ENCODE data around the gene BBX.

The BBX gene

DNA sequence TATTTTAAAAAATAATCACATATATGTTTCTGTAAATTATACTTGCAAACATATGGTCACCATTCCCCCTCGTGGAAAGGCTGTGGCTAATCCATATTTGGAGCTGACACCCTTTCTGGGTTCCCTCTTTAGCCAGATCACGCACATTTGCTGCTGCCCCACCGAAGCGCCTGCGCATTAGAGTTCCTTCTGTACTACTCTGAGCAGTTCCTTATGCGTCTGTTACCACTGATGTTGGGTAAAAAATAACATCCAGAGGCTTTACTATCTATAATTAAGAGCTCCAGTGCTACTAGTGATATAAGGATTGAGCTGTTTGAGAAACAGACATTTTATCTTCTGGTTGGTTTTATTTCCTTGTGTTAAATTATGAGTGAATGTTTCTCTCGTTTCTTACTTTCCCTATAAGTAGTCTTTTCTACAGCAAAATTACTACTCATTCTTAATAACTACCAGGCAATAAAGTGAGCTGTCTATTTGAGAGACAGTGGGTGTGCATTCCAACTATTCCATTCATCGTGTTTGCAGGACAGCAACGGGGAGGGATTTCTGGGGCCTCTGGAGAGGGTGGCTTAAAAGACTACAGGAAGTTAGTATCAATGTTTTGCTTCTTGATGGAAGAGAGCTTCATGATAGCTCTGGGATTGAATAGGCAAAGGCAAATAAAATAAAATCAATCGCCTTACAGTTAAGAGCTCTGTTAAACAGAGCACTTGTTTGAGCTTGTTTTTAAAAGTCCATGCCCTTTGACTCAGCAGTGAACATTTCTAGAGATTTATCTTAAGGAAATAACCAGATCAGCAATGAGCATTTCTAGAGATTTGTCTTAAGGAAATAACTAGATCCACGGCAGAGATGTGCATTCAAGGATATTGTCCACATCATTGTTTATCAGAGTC lies 322.9 kb downstream of the BBX start:
- DNase-seq (ENCODE audit: low read depth): peak; percentile 57

GRCh38 chr3:107846279-107846852 lies 323.6 kb downstream of the BBX start:
- DNase-seq (ENCODE audit: low read depth): peak; percentile 78

DNA sequence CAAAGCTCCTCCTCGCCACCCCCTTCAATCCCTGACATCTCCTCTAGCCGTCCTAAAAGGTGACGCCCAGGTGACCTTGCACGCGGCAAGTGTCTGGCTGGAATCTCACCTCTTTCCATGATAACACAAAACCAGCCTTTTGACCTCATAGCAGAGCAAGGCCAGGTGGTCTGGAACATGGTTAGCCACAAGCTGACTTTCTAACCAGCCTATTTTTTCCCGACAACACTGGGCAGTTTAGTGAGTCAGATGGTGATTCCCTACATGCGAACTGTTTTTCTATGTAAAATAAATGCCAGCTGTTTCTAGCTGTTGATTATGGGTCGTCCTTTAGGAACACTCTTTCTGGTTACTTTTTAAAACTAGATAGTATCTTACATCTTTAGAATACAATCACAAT lies 325.0 kb downstream of the BBX start:
- DNase-seq (ENCODE audit: low read depth): no peak

GRCh38 chr3:107848351-107848915 lies 325.7 kb downstream of the BBX start:
- DNase-seq (ENCODE audit: low read depth): no peak

DNA sequence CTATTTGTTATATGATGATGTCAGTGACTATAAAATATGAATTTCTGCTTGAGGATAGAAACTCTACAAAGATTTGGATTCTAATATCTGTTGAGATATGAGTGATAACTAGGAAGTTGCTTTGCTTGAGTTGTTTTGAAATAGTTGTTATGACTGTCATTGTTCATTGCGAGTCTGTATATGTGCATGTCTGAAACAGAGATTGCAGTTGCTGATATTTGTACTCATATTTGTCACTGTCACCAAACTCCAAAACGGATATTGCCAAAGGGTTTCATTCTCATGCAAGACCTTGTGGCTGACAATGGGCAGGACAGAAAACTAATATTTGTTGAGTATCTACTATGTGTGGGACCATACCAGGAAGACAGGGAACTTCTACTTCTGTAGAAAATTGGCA lies 327.9 kb downstream of the BBX start:
- DNase-seq (ENCODE audit: low read depth): no peak

DNA sequence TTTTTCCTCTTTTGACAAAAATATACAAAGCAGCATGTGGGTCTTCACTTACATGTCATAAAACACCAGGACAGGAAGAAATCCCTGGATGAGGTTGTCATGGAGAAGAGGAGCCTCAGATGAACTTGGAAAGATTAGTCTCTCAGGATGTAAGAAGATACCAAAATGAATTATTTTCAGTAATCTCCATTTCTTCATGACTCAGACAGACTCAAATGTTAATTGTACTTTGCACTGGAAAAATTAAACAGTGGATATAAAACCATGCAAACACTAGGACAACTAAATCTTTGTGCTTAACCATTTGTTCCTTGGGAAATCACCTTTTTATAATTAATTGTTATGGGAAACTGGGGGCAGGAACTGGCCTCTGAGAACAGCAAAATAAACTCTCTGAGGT lies 331.1 kb downstream of the BBX start:
- DNase-seq (ENCODE audit: low read depth): no peak

DNA sequence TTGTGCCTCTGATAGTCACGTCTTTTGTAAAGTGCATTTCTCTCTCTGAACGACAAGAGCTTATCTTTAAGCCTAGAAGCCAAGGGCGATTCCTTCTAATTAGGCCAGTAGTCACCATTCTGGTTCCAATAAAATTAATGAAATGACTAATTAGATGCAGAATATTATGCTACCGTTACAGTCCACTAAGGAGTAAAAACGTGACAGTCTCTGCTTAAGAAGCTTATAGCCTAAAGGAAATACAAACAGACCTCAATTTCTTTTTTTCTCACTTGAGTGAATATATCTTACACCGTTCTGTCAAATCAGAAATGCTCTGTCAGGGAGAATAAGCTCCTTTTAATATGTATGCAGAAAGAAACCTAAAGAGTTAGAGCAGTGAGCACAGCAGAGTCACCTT lies 332.0 kb downstream of the BBX start:
- DNase-seq (ENCODE audit: low read depth): no peak

DNA sequence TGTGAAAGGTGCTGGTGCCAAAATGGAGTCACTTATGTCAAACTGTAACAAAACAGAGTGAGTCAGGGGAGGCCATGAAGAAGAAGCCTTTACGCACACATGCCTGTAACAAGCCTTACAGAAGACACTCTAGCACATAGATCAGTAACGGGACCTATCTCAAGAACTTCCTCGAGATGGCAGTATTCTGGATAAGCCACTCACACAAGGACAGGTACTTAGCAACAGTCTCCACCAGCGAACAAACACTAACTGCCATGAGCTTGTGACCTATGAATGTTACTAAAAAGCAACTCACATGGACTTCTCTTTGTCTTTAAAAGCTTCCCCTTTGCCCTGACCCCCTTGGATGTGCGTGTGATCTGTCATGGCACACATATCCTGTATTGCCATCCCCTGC lies 332.9 kb downstream of the BBX start:
- peak; percentile 64 for DNase-seq (ENCODE audit: low read depth)

- DNase-seq (ENCODE audit: low read depth): no peak
These were observed 335.1 kb downstream of the BBX start for GRCh38 chr3:107857854-107858253.

GRCh38 chr3:107858876-107859275 lies 336.1 kb downstream of the BBX start:
- DNase-seq (ENCODE audit: low read depth): no peak
